ENCODE measurements around the gene C2orf42. TPM values are rescaled to one million over a fixed set of nuclear protein-coding genes. Genes with fewer than 3 reads are reported as not detected.

C2orf42 gene
- total RNA-seq, 1 donor from 2014 or later: 18.8 TPM

DNA sequence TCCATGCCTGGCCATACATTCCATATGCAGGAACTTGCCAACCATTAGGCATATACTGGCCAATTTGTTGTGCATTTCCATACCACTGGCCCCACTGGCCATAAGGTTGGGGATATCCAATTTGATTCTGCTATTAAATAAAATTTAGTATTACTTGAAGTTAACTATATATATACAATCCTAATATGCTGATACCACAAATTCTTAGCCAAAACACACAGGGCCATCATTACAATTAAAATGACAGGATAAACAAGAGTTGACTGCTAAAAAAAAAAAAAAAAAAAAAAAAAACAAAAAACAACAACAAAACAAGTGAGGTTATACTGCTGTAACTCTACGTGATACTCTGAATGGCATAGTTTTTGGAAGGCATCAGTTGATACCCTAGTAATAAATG is 23.5 kb upstream of the C2orf42 start:
- TF ChIP-seq, protein P1, sequence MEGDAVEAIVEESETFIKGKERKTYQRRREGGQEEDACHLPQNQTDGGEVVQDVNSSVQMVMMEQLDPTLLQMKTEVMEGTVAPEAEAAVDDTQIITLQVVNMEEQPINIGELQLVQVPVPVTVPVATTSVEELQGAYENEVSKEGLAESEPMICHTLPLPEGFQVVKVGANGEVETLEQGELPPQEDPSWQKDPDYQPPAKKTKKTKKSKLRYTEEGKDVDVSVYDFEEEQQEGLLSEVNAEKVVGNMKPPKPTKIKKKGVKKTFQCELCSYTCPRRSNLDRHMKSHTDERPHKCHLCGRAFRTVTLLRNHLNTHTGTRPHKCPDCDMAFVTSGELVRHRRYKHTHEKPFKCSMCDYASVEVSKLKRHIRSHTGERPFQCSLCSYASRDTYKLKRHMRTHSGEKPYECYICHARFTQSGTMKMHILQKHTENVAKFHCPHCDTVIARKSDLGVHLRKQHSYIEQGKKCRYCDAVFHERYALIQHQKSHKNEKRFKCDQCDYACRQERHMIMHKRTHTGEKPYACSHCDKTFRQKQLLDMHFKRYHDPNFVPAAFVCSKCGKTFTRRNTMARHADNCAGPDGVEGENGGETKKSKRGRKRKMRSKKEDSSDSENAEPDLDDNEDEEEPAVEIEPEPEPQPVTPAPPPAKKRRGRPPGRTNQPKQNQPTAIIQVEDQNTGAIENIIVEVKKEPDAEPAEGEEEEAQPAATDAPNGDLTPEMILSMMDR (conservative IDR thresholded peaks at IDR 0.05): no peak
- H3K4me1 Mint-ChIP-seq (ENCODE audit: unreplicated experiment): peaks cover 3% of the 10 kb centered on the region
- peaks cover 39% of the 10 kb centered on the region for H3K36me3 Mint-ChIP-seq
- no peak for DNase-seq (ENCODE audit: extremely low spot score, unreplicated experiment)
- no peaks in the 10 kb centered on the region for H3K9me3 Mint-ChIP-seq
- no peaks in the 10 kb centered on the region for H3K27me3 Mint-ChIP-seq
- no peak overlapping the region for H3K27ac Mint-ChIP-seq
- no peak overlapping the region for H3K4me3 Mint-ChIP-seq

DNA sequence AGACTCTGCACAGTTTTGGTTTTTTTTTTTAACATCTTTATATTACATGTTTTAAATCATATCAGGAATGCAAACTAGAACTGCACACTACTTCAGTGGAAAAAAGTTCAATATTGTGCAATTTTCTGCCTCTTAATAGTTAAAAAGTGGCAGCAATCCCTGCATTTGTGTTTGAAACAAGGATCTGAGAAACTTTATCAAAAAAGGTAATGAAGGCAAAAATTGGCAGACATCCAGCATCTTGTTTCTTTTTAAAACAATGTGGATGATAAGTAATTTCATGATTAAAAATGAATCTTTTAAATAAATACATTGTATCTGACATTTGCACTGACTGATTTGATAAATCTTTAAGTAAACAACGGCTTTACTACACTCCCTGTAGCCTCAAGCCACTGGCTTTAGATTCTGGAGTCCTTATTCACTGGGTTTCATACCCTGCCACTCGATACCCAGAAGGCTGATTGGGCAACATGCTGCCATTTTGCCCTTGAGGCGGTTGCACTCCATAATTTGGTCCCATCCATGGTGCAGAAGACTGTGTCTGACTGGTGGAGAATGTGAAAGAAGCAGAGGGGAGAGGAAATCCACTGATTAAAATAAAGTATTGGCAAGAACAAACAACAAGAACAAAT is 21.6 kb upstream of the C2orf42 start:
- H3K27ac Mint-ChIP-seq: no peak overlapping the region
- TF ChIP-seq, protein P1 (conservative IDR thresholded peaks at IDR 0.05): no peak
- H3K4me3 Mint-ChIP-seq: no peak overlapping the region
- H3K36me3 Mint-ChIP-seq: peaks cover 25% of the 10 kb centered on the region
- no peaks in the 10 kb centered on the region for H3K27me3 Mint-ChIP-seq
- no peaks in the 10 kb centered on the region for H3K9me3 Mint-ChIP-seq
- H3K4me1 Mint-ChIP-seq (ENCODE audit: unreplicated experiment): peaks cover 3% of the 10 kb centered on the region
- DNase-seq (ENCODE audit: extremely low spot score, unreplicated experiment): no peak

DNA sequence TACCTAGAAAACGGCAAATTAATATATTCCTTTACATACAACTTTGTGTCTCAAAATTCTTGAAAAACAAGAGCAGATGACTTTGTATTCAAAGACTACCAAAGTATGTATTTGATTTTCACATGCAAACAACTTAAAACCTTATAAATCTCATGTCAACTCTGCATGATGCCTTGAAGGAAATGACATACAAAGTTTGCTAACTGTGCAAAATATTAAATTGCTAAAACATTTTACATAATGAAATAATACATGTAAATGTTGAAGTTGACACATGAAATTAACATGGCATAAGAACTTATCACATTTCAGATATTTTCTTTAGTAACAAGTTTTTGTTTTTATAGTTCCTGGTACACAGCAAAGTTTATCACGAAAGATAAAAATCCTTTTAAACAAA is 20.8 kb upstream of the C2orf42 start:
- Mint-ChIP-seq H3K4me3 (no peak overlapping the region), H3K36me3 (peaks cover 22% of the 10 kb centered on the region), H3K27me3 (no peaks in the 10 kb centered on the region), H3K4me1 (ENCODE audit: unreplicated experiment) (peaks cover 3% of the 10 kb centered on the region), H3K27ac (no peak overlapping the region), H3K9me3 (no peaks in the 10 kb centered on the region)
- no peak for DNase-seq (ENCODE audit: extremely low spot score, unreplicated experiment)
- TF ChIP-seq, protein P1 (conservative IDR thresholded peaks at IDR 0.05): no peak

DNA sequence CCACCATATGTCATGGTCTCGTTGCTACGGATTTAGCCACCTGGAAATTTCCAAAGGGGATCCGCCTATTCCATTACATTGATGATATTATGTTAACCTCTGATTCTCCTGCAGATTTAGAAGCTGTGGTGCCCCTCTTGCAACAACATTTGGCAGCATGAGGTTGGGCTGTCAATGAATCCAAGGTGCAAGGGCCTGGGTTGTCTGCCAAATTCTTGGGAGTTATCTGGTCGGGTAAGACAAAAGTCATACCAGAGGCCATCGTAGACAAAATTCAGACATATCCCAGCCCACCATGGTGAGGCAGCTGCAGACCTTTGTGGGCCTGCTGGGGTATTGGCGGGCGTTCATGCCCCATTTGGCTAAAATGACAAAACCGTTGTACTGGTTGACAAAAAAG is 13.6 kb upstream of the C2orf42 start:
- H3K9me3 Mint-ChIP-seq: no peaks in the 10 kb centered on the region
- no peaks in the 10 kb centered on the region for H3K4me1 Mint-ChIP-seq (ENCODE audit: unreplicated experiment)
- no peak overlapping the region for H3K4me3 Mint-ChIP-seq
- H3K27ac Mint-ChIP-seq: no peak overlapping the region
- no peaks in the 10 kb centered on the region for H3K36me3 Mint-ChIP-seq
- no peak for DNase-seq (ENCODE audit: extremely low spot score, unreplicated experiment)
- TF ChIP-seq, protein P1 (conservative IDR thresholded peaks at IDR 0.05): no peak
- no peaks in the 10 kb centered on the region for H3K27me3 Mint-ChIP-seq

DNA sequence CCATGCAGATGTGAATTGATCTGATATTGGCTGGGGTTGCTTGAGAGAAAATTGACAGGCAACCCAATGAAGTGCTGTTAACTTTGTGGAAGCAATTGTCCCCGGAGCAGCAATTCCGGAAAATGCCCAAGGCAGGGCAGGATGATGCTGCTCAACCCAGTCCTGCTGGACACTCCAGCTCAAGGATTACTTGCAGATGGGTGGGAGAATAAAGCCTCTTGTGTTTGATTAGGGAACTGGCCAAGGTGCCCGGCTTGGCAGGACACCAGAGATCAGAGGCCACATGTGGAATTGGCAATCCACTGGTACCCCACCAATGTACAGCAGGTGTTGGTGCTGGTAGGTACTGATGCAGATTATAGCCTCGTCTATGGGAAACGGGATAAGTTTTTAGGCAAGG is 12.3 kb upstream of the C2orf42 start:
- TF ChIP-seq, protein P1 (conservative IDR thresholded peaks at IDR 0.05): no peak
- Mint-ChIP-seq H3K4me1 (ENCODE audit: unreplicated experiment) (no peaks in the 10 kb centered on the region), H3K27me3 (no peaks in the 10 kb centered on the region), H3K4me3 (no peak overlapping the region), H3K36me3 (no peaks in the 10 kb centered on the region), H3K9me3 (no peaks in the 10 kb centered on the region), H3K27ac (no peak overlapping the region)
- DNase-seq (ENCODE audit: extremely low spot score, unreplicated experiment): no peak

All from type B pancreatic cell (in vitro differentiated cells).